MM.1S (cell line): Measurements from ENCODE around the gene FHIT.

ENCODE experiments used
- DNase-seq: peaks from one replicate; pipeline ENCODE4 v3.0.0-alpha.2; 2015
- H2AFZ ChIP-seq: fragments of 300-600 bp; sonication (generic); 2 replicates; pipeline ENCODE4 v1.6.0; 2016; ENCODE audit warnings: antibody characterized with exemption, low read length
- H3F3A ChIP-seq: fragments of 300-600 bp; sonication (generic); 2 replicates; pipeline ENCODE4 v1.6.1; 2016; ENCODE audit warnings: mild to moderate bottlenecking, antibody characterized with exemption, low read length, moderate library complexity, mixed read lengths; ENCODE audit not compliant: insufficient read depth
- H3K27ac ChIP-seq: fragments of 300-600 bp; sonication (generic); 2 replicates; pipeline ENCODE4 v1.5.1; 2016; ENCODE audit warnings: mild to moderate bottlenecking, low read length
- H3K27me3 ChIP-seq: fragments of 300-600 bp; sonication (generic); replicated peaks from 2 replicates; pipeline ENCODE4 v1.6.0; 2016; ENCODE audit warnings: low read length; ENCODE audit not compliant: insufficient read depth
- H3K36me3 ChIP-seq: fragments of 300-600 bp; sonication (generic); replicated peaks from 2 replicates; pipeline ENCODE4 v1.6.1; 2016; ENCODE audit warnings: mild to moderate bottlenecking, low read length, mixed read lengths; ENCODE audit not compliant: insufficient read depth
- H3K4me1 ChIP-seq: fragments of 300-600 bp; sonication (generic); 2 replicates; pipeline ENCODE4 v1.6.1; 2016; ENCODE audit warnings: low read length, mixed read lengths
- H3K4me2 ChIP-seq: fragments of 300-600 bp; sonication (generic); 2 replicates; pipeline ENCODE4 v1.6.0; 2016; ENCODE audit warnings: low read depth, low read length
- H3K4me3 ChIP-seq: fragments of 300-600 bp; sonication (generic); 2 replicates; pipeline ENCODE4 v1.5.1; 2016; ENCODE audit warnings: low read length, mixed read lengths
- H3K79me2 ChIP-seq: fragments of 300-600 bp; sonication (generic); 2 replicates; pipeline ENCODE4 v1.6.1; 2016; ENCODE audit warnings: mixed run types, low read length, mixed read lengths
- H3K9ac ChIP-seq: fragments of 300-600 bp; sonication (generic); 2 replicates; pipeline ENCODE4 v1.6.1; 2016; ENCODE audit warnings: low read length, mixed read lengths
- H3K9me2 ChIP-seq: fragments of 300-600 bp; sonication (generic); replicated peaks from 2 replicates; pipeline ENCODE4 v1.6.1; 2016; ENCODE audit warnings: mild to moderate bottlenecking, low read length, mixed read lengths; ENCODE audit not compliant: insufficient read depth
- H3K9me3 ChIP-seq: fragments of 300-600 bp; sonication (generic); replicated peaks from 2 replicates; pipeline ENCODE4 v1.6.1; 2016; ENCODE audit warnings: mild to moderate bottlenecking, low read length, mixed read lengths; ENCODE audit not compliant: insufficient read depth
- H4K20me1 ChIP-seq: fragments of 300-600 bp; sonication (generic); 2 replicates; pipeline ENCODE4 v1.6.1; 2016; ENCODE audit warnings: mild to moderate bottlenecking, low read length, moderate library complexity, mixed read lengths; ENCODE audit not compliant: insufficient read depth
- EZH2 ChIP-seq: fragments of 300-600 bp; sonication (generic); optimal IDR thresholded peaks from 2 replicates; pipeline ENCODE3; 2017; ENCODE audit warnings: low read depth, mild to moderate bottlenecking, antibody characterized with exemption, low read length, mixed read lengths
- EZH2phosphoT487 ChIP-seq: fragments of 300-600 bp; sonication (generic); IDR thresholded peaks from 2 replicates; pipeline ENCODE4 v1.6.1; 2018; ENCODE audit warnings: antibody characterized with exemption, low read length
- TF ChIP-seq, protein P1 (sequence below): fragments of 300-600 bp; sonication (generic); IDR thresholded peaks from 2 replicates; pipeline ENCODE4 v1.5.1; 2016; ENCODE audit warnings: antibody characterized with exemption, low read length, mixed read lengths

The FHIT gene

DNA sequence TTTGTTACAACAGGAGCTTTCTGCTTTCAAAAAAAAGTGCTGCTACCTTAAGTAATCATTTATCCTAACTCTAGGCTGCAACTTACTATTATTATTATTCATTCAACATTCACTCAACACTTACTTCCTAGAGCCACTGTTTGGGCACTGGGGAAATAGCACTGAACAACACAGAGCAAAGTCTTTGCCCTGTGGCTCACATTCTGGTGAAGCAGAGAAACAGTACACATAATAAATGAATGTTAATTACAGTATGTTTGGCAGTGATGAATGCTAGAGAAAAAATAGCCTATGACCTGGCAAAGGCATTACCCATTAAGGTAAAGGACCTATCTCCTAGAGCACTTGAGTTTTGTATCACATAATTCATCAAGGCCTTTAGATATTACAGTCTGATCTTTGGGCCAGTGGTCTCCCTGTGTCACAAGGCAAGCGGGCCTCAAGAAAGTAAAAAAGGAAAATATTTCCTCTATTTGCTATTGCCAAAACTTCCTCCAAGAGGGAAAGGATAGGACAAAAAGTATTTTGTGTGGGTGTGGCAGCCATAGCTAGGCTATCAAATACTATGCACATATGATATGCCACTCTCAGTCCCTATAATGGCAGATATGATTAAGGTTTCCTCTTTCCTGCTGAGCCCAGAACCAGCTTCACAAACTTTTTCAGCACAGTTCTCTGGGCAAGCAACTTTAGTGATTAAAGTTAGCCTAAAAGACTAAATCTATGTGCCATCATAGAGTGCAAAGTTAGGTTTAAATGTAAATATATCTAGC lies 142.8 kb downstream of the FHIT start:
- H4K20me1 ChIP-seq, result no peaks in the 10 kb centered on the region
- no peak for DNase-seq
- H3K36me3 ChIP-seq, result no peaks in the 10 kb centered on the region
- no peaks in the 10 kb centered on the region for H3K27me3 ChIP-seq
- H3K79me2 ChIP-seq, result no peaks in the 10 kb centered on the region
- no peak overlapping the region for H2AFZ ChIP-seq
- no peaks in the 10 kb centered on the region for H3K9me3 ChIP-seq
- no peak overlapping the region for H3K27ac ChIP-seq
- no peaks in the 10 kb centered on the region for H3K9me2 ChIP-seq
- no peak overlapping the region for H3K4me3 ChIP-seq
- no peak overlapping the region for H3K9ac ChIP-seq
- no peaks in the 10 kb centered on the region for H3F3A ChIP-seq
- H3K4me1 ChIP-seq, result no peaks in the 10 kb centered on the region
- TF ChIP-seq EZH2phosphoT487 (no peak), EZH2 (no peak)
- TF ChIP-seq, protein P1, sequence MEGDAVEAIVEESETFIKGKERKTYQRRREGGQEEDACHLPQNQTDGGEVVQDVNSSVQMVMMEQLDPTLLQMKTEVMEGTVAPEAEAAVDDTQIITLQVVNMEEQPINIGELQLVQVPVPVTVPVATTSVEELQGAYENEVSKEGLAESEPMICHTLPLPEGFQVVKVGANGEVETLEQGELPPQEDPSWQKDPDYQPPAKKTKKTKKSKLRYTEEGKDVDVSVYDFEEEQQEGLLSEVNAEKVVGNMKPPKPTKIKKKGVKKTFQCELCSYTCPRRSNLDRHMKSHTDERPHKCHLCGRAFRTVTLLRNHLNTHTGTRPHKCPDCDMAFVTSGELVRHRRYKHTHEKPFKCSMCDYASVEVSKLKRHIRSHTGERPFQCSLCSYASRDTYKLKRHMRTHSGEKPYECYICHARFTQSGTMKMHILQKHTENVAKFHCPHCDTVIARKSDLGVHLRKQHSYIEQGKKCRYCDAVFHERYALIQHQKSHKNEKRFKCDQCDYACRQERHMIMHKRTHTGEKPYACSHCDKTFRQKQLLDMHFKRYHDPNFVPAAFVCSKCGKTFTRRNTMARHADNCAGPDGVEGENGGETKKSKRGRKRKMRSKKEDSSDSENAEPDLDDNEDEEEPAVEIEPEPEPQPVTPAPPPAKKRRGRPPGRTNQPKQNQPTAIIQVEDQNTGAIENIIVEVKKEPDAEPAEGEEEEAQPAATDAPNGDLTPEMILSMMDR, result no peak
- no peak overlapping the region for H3K4me2 ChIP-seq

DNA sequence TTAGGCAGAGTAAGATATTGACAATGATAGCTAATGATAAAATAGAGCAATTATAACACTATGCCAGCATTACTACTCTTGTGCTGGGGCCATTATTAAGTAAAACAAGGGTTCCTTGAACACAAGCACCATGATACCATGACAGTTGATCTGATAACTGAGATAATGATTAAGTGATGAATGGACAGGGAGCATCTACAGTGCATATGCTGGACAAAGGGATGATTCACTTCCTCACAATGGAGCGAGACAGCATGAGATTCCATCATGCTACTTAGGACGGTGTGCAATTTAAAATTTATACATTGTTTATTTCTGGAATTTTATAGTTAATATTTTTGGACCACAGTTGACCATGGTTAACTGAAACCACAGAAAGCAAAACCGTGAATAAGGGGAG lies 156.6 kb downstream of the FHIT start:
- Histone ChIP-seq H3K9me3 (no peaks in the 10 kb centered on the region), H3F3A (no peaks in the 10 kb centered on the region), H4K20me1 (no peaks in the 10 kb centered on the region), H2AFZ (no peak overlapping the region), H3K4me2 (no peak overlapping the region), H3K27ac (no peak overlapping the region), H3K79me2 (no peaks in the 10 kb centered on the region), H3K4me3 (no peak overlapping the region), H3K4me1 (no peaks in the 10 kb centered on the region), H3K27me3 (no peaks in the 10 kb centered on the region), H3K9ac (no peak overlapping the region), H3K36me3 (no peaks in the 10 kb centered on the region), H3K9me2 (no peaks in the 10 kb centered on the region)
- no peak for DNase-seq
- TF ChIP-seq, protein P1, result no peak
- TF ChIP-seq EZH2, result no peak
- TF ChIP-seq EZH2phosphoT487, result no peak

DNA sequence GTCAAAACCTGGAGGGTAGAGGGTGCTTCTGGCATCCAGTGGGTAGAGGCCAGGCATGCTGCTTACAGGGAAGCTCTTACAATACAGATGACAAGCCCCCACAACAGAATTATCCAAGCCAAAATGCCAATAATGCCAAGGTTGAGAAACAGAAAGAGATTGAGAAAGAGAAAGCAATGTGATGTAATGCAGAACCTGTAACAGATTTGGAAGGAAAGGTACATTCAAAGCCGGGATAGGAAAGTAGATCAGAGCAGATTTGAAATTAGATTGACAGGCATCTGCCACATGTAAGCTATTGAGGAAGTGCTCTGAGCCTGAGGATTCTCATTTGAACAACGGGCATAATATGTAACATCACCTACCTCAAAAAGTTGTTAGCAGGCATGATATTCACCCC lies 157.9 kb downstream of the FHIT start:
- no peak overlapping the region for H3K4me3 ChIP-seq
- H2AFZ ChIP-seq, result no peak overlapping the region
- no peak for TF ChIP-seq EZH2phosphoT487
- TF ChIP-seq, protein P1, result no peak
- no peak for TF ChIP-seq EZH2
- H3K79me2 ChIP-seq, result no peaks in the 10 kb centered on the region
- DNase-seq, result no peak
- H3K36me3 ChIP-seq, result no peaks in the 10 kb centered on the region
- no peak overlapping the region for H3K27ac ChIP-seq
- no peaks in the 10 kb centered on the region for H4K20me1 ChIP-seq
- H3K9me3 ChIP-seq, result no peaks in the 10 kb centered on the region
- H3K27me3 ChIP-seq, result no peaks in the 10 kb centered on the region
- no peak overlapping the region for H3K9ac ChIP-seq
- no peak overlapping the region for H3K4me2 ChIP-seq
- no peaks in the 10 kb centered on the region for H3F3A ChIP-seq
- no peaks in the 10 kb centered on the region for H3K4me1 ChIP-seq
- H3K9me2 ChIP-seq, result no peaks in the 10 kb centered on the region
